HepG2 (cell line): Measurements from ENCODE around the gene CCND1. TPM values are rescaled to one million over a fixed set of nuclear protein-coding genes. Genes with fewer than 3 reads are reported as not detected.

Source experiments
- ATAC-seq: fragments of 200-7000 bp; cut with Tn5 transposase; 3 replicates; pipeline ENCODE4 v1.9.1; 2020; ENCODE audit warnings: mild to moderate bottlenecking, moderate library complexity
- BruUV-seq: library from RNA; stranded (reverse); fragments of 400-500 nt; replicated peaks from 2 replicates; lab custom pipeline; 2021; lab: Mats Ljungman, UMichigan
- CTCF ChIA-PET: fragments of 300-600 bp; formaldehyde crosslinking; extraction: SDS; loops from one replicate; lab custom pipeline; 2021; ENCODE audit warnings: low total read pairs, inconsistent platforms, low intra/inter-chr PET ratio; lab: Yijun Ruan, JAX
- POLR2A ChIA-PET: fragments of 350-600 bp; sonication (Branson Sonifier 250); formaldehyde crosslinking; loops from one replicate; lab custom pipeline; 2020; ENCODE audit warnings: antibody characterized with exemption, inconsistent platforms; lab: Yijun Ruan, JAX
- DNase-seq: peaks from one replicate; pipeline ENCODE4 v3.0.0-alpha.2; 2015; ENCODE audit warnings: low spot score
- FAIRE-seq: peaks from 3 replicates; lab custom pipeline; 2011; peaks lifted over from hg19 to GRCh38; lab: Jason Lieb, UNC
- H2AFZ ChIP-seq: one replicate; pipeline ENCODE4 v1.6.1; 2011; ENCODE audit warnings: low read length, inconsistent platforms
- H3K27ac ChIP-seq: fragments of 300-600 bp; 3 replicates; pipeline ENCODE4 v1.8.0; 2011; ENCODE audit warnings: mixed run types, mild to moderate bottlenecking, mixed read lengths, low read length, inconsistent platforms; ENCODE audit not compliant: insufficient read depth; ENCODE audit errors: extremely low read length
- H3K27me3 ChIP-seq, 2 experiments: fragments of 200-600 bp in 1 of 2; 2 replicates in 1 of 2; 3 replicates in 1 of 2; pipeline versions ENCODE4 v1.6.0 to v1.8.0; 2011; ENCODE audit warnings: low read length in 2 of 2, mild to moderate bottlenecking in 2 of 2, moderate library complexity in 2 of 2, inconsistent platforms in 1 of 2; ENCODE audit not compliant: insufficient read depth in 2 of 2, control insufficient read depth in 1 of 2
- H3K36me3 ChIP-seq, 2 experiments: fragments of 200-600 bp in 1 of 2; replicated peaks in 1 of 2; 2 replicates in 1 of 2; 3 replicates in 1 of 2; pipeline versions ENCODE4 v1.5.1 to v1.8.0; 2011; ENCODE audit warnings: low read length in 2 of 2, inconsistent platforms in 1 of 2; ENCODE audit not compliant: insufficient read depth in 2 of 2, control insufficient read depth in 1 of 2
- H3K4me1 ChIP-seq: 2 replicates; pipeline ENCODE4 v1.5.1; 2012; ENCODE audit warnings: low read length, inconsistent platforms; ENCODE audit not compliant: insufficient read depth
- H3K4me2 ChIP-seq: 2 replicates; pipeline ENCODE4 v1.6.0; 2011; ENCODE audit warnings: low read depth, low read length, inconsistent platforms
- H3K4me3 ChIP-seq, 3 experiments: fragments of 200-600 bp in 1 of 3; sonication (generic), shearing (Covaris generic) in 1 of 3; replicated peaks in 1 of 3; 2 replicates each; pipeline ENCODE4 v1.5.1; 2011 to 2016; ENCODE audit warnings: low read length in 3 of 3, inconsistent platforms in 2 of 3, low read depth in 2 of 3, mild to moderate bottlenecking in 2 of 3, control low read depth in 1 of 3, mixed read lengths in 1 of 3; ENCODE audit not compliant: insufficient read depth in 1 of 3
- H3K79me2 ChIP-seq: one replicate; pipeline ENCODE4 v1.6.1; 2011; ENCODE audit warnings: low read length, inconsistent platforms; ENCODE audit not compliant: insufficient read depth
- H3K9ac ChIP-seq: 2 replicates; pipeline ENCODE4 v1.6.0; 2011; ENCODE audit warnings: mild to moderate bottlenecking, low read depth, low read length, inconsistent platforms; ENCODE audit not compliant: insufficient read depth
- H3K9me3 ChIP-seq: 2 replicates; pipeline ENCODE4 v1.5.1; 2012; ENCODE audit warnings: mild to moderate bottlenecking, low read length
- H4K20me1 ChIP-seq: 2 replicates; pipeline ENCODE4 v1.6.0; 2011; ENCODE audit warnings: inconsistent platforms, mild to moderate bottlenecking, low read length, moderate library complexity; ENCODE audit not compliant: insufficient read depth
- CBX2 ChIP-seq, 2 experiments: fragments of 200-600 bp in 1 of 2; sonication (generic); formaldehyde crosslinking in 1 of 2; IDR thresholded peaks; 2 replicates each; pipeline versions ENCODE4 v1.7.0 to v1.8.1; 2018 to 2022; ENCODE audit warnings: low read depth in 2 of 2, low read length in 1 of 2, mild to moderate bottlenecking in 1 of 2, missing genetic modification reagents in 1 of 2
- CSRNP1 ChIP-seq: sonication (generic); formaldehyde crosslinking; IDR thresholded peaks from 2 replicates; pipeline ENCODE4 v1.8.1; 2023; ENCODE audit warnings: mild to moderate bottlenecking, missing genetic modification reagents
- KDM5A ChIP-seq: fragments of 200-600 bp; sonication (generic); IDR thresholded peaks from 2 replicates; pipeline ENCODE4 v1.7.0; 2018; ENCODE audit warnings: antibody characterized with exemption, mild to moderate bottlenecking, low read length, borderline replicate concordance
- MAX ChIP-seq: IDR thresholded peaks from 2 replicates; pipeline ENCODE4 v1.6.1; 2012; ENCODE audit warnings: inconsistent platforms
- SMYD3 ChIP-seq: sonication (generic); formaldehyde crosslinking; IDR thresholded peaks from 2 replicates; pipeline ENCODE4 v1.8.1; 2023; ENCODE audit warnings: mild to moderate bottlenecking, missing genetic modification reagents
- STAG1 ChIP-seq: sonication (generic); formaldehyde crosslinking; IDR thresholded peaks from 2 replicates; pipeline ENCODE4 v1.4.0; 2020; ENCODE audit warnings: missing genetic modification reagents
- THAP8 ChIP-seq: sonication (generic); formaldehyde crosslinking; IDR thresholded peaks from 2 replicates; pipeline ENCODE4 v1.5.1; 2020; ENCODE audit warnings: missing genetic modification reagents, mild to moderate bottlenecking, borderline replicate concordance
- TRIM24 ChIP-seq: sonication (generic); formaldehyde crosslinking; IDR thresholded peaks from 2 replicates; pipeline ENCODE4 v1.8.0; 2022; ENCODE audit warnings: mild to moderate bottlenecking, missing genetic modification reagents
- ZHX2 ChIP-seq, 2 experiments: sonication (generic) in 1 of 2; formaldehyde crosslinking in 1 of 2; IDR thresholded peaks; 2 replicates each; pipeline versions ENCODE4 v1.6.1 to v1.9.0; 2014 to 2022; ENCODE audit warnings: antibody characterized with exemption in 1 of 2, borderline replicate concordance in 1 of 2, inconsistent platforms in 1 of 2, low read depth in 1 of 2, missing genetic modification reagents in 1 of 2
- ZNF274 ChIP-seq: sonication (generic); formaldehyde crosslinking; IDR thresholded peaks from 2 replicates; pipeline ENCODE4 v1.5.1; 2020; ENCODE audit warnings: mild to moderate bottlenecking, missing genetic modification reagents
- whole genome bisulfite sequencing: methylation state at CpG from one replicate; pipeline ENCODE4 v1.1.6; 2017; ENCODE audit warnings: low lambda C conversion rate; 5-methylcytosine and 5-hydroxymethylcytosine counted together
- in situ Hi-C: cut with HindIII; loops from 2 replicates; pipeline ENCODE4 v1.10.0; 2017; ENCODE audit warnings: low pct_unique_long_range_greater_than_20kb; ENCODE audit not compliant: extremely low pct_ligation_motif_present
- intact Hi-C: fragments of 100-400 bp; cut with micrococcal nuclease; formaldehyde crosslinking; loops from one replicate; pipeline ENCODE4 v1.10.0; 2022; ENCODE audit not compliant: unreplicated experiment
- polyA plus RNA-seq, 8 experiments: library from polyadenylated mRNA; depleted of rRNA in 3 of 8; stranded (reverse) in 7 of 8; unstranded in 1 of 8; fragments of >200 nt; fragmentation: Illumina TruSeq in 4 of 8; extraction: Trizol in 4 of 8; gene quantifications; 2 replicates each; pipeline versions ENCODE4 v1.2.1 to v1.2.3, GENCODE V29; 2011 to 2016; ENCODE audit warnings: low read depth in 4 of 8, missing spikeins in 1 of 8, mixed read lengths in 1 of 8; ENCODE audit not compliant: insufficient read depth in 1 of 8
- total RNA-seq, 5 experiments: library from RNA; depleted of rRNA; stranded (reverse); fragments of >200 nt; fragmentation: Illumina TruSeq; extraction: Trizol; gene quantifications; 2 replicates each; pipeline ENCODE4 v1.2.3, GENCODE V29; 2016; ENCODE audit warnings: low read depth in 1 of 5

CCND1 gene
- total and polyA plus RNA-seq, 2 of the 13 experiments (the other 11 are each of a cell fraction or from before 2014, with no cell fraction given): 107 to 136 TPM

GRCh38 chr11:69634590-69634989 lies 6.4 kb upstream of the CCND1 start (continued):
- TF ChIP-seq STAG1 (CRISPR knock-in tag) (0 out of 2 replicates have a peak, but pooled peaks have one; percentile 13), CBX2 (IDR thresholded peaks at IDR 0.05; ENCODE audit: low read depth, low read length) (no peak), CBX2 (CRISPR knock-in tag; IDR thresholded peaks at IDR 0.05; ENCODE audit: low read depth) (no peak), MAX (0 out of 2 replicates have a peak, but pooled peaks have one; percentile 22)

- H3K4me1 ChIP-seq: peaks cover 10% of the 10 kb centered on the region
- H3K27me3 ChIP-seq: peaks cover 0 to 15% of the 10 kb centered on the region in 2 experiments; a peak in 3 of 5 replicates
- no peak overlapping the region for H3K9ac ChIP-seq
- H3K79me2 ChIP-seq: no peaks in the 10 kb centered on the region
- WGBS: 43% methylated on average over 6 of the region's 6 CpGs
- FAIRE-seq (no peak), ATAC-seq (no peak), DNase-seq (no peak)
- H2AFZ ChIP-seq: no peak overlapping the region
- no peak overlapping the region for H3K4me3 ChIP-seq
- BruUV-seq: no TSS peak
- POLR2A ChIA-PET: no interaction called here
- H3K4me2 ChIP-seq: no peak overlapping the region
- H4K20me1 ChIP-seq: no peaks in the 10 kb centered on the region
- in situ Hi-C loops (loop anchor here (25.0 kb wide), 1 partner anchor 198 kb away; no protein-coding TSS in a partner anchor), intact Hi-C loops (loop anchor here (5.0 kb wide), 1 partner anchor 58 kb away; no protein-coding TSS in a partner anchor)
- CTCF ChIA-PET: no interaction called here
- no peaks in the 10 kb centered on the region for H3K36me3 ChIP-seq
- H3K27ac ChIP-seq: no peak overlapping the region
- H3K9me3 ChIP-seq: no peaks in the 10 kb centered on the region
- TF ChIP-seq KDM5A (no peak), ZNF274 (CRISPR knock-in tag) (no peak), SMYD3 (CRISPR knock-in tag) (no peak), THAP8 (CRISPR knock-in tag) (no peak), CSRNP1 (no peak), TRIM24 (no peak), ZHX2 (IDR thresholded peaks at IDR 0.05; ENCODE audit: low read depth) (no peak), ZHX2 (CRISPR knock-in tag; IDR thresholded peaks at IDR 0.05; ENCODE audit: borderline replicate concordance) (no peak)
Observed at GRCh38 chr11:69635195-69635594, 5.8 kb upstream of the CCND1 start.
